Neural progenitor cell (in vitro differentiated cells): Measurements from ENCODE around the gene C21orf91. TPM values are rescaled to one million over a fixed set of nuclear protein-coding genes. Genes with fewer than 3 reads are reported as not detected.

ENCODE experiments used
- DNase-seq: peaks from one replicate; pipeline ENCODE4 v3.0.0-alpha.2; 2016; ENCODE audit warnings: low spot score
- H2AFZ ChIP-seq: fragments of 200-600 bp; sonication (generic); replicated peaks from 2 replicates; pipeline ENCODE4 v1.6.1; 2016; ENCODE audit warnings: antibody characterized with exemption
- H3F3A ChIP-seq: fragments of 200-600 bp; sonication (generic); 2 replicates; pipeline ENCODE4 v1.6.1; 2016; ENCODE audit warnings: antibody characterized with exemption, low read depth
- H3K27ac ChIP-seq: fragments of 200-600 bp; sonication (generic); 2 replicates; pipeline ENCODE4 v1.5.1; 2016; ENCODE audit warnings: mild to moderate bottlenecking
- H3K27me3 ChIP-seq: fragments of 200-600 bp; sonication (generic); 2 replicates; pipeline ENCODE4 v1.6.1; 2016; ENCODE audit warnings: mild to moderate bottlenecking, moderate library complexity
- H3K36me3 ChIP-seq: fragments of 200-600 bp; sonication (generic); 2 replicates; pipeline ENCODE4 v1.5.1; 2016
- H3K4me1 ChIP-seq: fragments of 200-600 bp; sonication (generic); 2 replicates; pipeline ENCODE4 v1.6.1; 2016; ENCODE audit warnings: mixed run types
- H3K4me2 ChIP-seq: fragments of 200-600 bp; sonication (generic); 2 replicates; pipeline ENCODE4 v1.6.1; 2016
- H3K4me3 ChIP-seq: fragments of 200-600 bp; sonication (generic); 2 replicates; pipeline ENCODE4 v1.5.1; 2016
- H3K79me2 ChIP-seq: fragments of 200-600 bp; sonication (generic); 2 replicates; pipeline ENCODE4 v1.6.1; 2016; ENCODE audit warnings: low read depth
- H3K9ac ChIP-seq: fragments of 200-600 bp; sonication (generic); 2 replicates; pipeline ENCODE4 v1.6.1; 2016
- H3K9me3 ChIP-seq: fragments of 200-600 bp; sonication (generic); 2 replicates; pipeline ENCODE4 v1.5.1; 2016; ENCODE audit warnings: low read depth
- H4K20me1 ChIP-seq: fragments of 200-600 bp; sonication (generic); 2 replicates; pipeline ENCODE4 v1.6.1; 2016; ENCODE audit warnings: low read depth
- H3K27ac Mint-ChIP-seq: 3 replicates; pipeline ENCODE4 v1.8.0; 2021; ENCODE audit warnings: mixed read lengths
- H3K27me3 Mint-ChIP-seq: 2 replicates; pipeline ENCODE4 v1.8.0; 2022; ENCODE audit warnings: low read depth, mild to moderate bottlenecking, inconsistent platforms, moderate library complexity, mixed read lengths; ENCODE audit not compliant: insufficient read depth
- H3K36me3 Mint-ChIP-seq: 3 replicates; pipeline ENCODE4 v1.8.0; 2021; ENCODE audit warnings: mixed read lengths
- H3K4me1 Mint-ChIP-seq: 3 replicates; pipeline ENCODE4 v1.8.0; 2021; ENCODE audit warnings: mixed read lengths
- H3K4me3 Mint-ChIP-seq: 3 replicates; pipeline ENCODE4 v1.8.0; 2021; ENCODE audit warnings: mild to moderate bottlenecking, moderate library complexity, mixed read lengths
- H3K9me3 Mint-ChIP-seq: 3 replicates; pipeline ENCODE4 v1.8.0; 2020; ENCODE audit warnings: mixed read lengths
- EZH2 ChIP-seq: fragments of 200-600 bp; sonication (generic); IDR thresholded peaks from 2 replicates; pipeline ENCODE4 v1.6.1; 2017; ENCODE audit warnings: antibody characterized with exemption, mild to moderate bottlenecking, moderate library complexity
- EZH2phosphoT487 ChIP-seq: fragments of 200-600 bp; sonication (generic); IDR thresholded peaks from 2 replicates; pipeline ENCODE4 v1.6.1; 2017; ENCODE audit warnings: antibody characterized with exemption
- total RNA-seq: library from RNA; depleted of rRNA; stranded (reverse); fragments of >200 nt; gene quantifications from 2 replicates; pipeline ENCODE4 v1.2.3, GENCODE V29; 2015; ENCODE audit warnings: low replicate concordance
- TF ChIP-seq, protein P1 (sequence below): fragments of 200-600 bp; sonication (generic); IDR thresholded peaks from 2 replicates; pipeline ENCODE4 v1.5.1; 2017; ENCODE audit warnings: antibody characterized with exemption, mild to moderate bottlenecking

Gene C21orf91
- 34.3 and 59.9 TPM in 2 replicates for total RNA-seq

DNA sequence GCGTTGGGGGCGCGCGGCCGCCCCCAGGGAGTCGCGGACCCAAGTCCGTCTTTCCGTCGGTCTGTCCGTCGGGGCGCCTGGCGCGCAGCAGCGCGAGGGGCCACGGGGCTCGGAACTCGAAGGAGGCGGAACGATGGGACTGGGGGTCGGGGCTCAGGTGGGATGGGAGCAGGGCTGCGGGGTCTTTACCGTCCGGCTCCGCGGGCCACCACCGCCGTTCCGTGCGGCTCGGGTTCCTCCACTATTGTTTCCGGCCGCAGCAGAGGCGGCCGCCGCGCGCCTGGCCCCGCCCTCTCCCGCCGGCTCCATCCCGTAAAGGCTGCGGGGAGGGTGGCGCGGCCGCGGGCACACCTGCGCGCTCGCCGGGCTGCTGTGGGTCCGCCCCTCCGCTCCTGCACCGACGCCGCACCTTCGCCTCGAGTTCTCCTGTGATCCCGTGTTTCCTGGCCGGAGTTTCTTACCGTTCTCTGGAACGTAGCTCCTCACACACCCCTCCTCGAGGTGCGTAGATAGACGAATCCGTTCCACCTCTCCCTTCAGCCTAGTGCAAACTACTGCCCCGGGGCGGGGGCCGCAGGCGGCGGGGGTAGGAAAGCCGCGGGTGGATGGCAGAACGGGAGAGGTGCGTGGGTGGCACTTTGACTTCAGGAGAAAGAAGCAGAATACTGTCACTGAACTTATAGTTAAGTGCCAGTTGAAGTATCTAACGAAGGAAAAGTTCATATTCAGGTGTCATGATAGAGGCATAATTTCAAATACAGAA lies at the start of gene C21orf91:
C21orf91 (minus strand) TSS at position 243 of the 763 bp plus-strand sequence. CDS start 1,038 bp downstream, outside the sequence.
- no peaks in the 10 kb centered on the region for H3K27me3 ChIP-seq
- peaks cover 48% of the 10 kb centered on the region for H3K79me2 ChIP-seq
- peak within 1 kb of the TSS; percentile 79 for H3K4me2 ChIP-seq
- Mint-ChIP-seq H3K4me1 (peaks cover 16% of the 10 kb centered on the region), H3K4me3 (peak within 1 kb of the TSS; percentile 98), H3K27me3 (peaks cover 2% of the 10 kb centered on the region), H3K9me3 (no peaks in the 10 kb centered on the region), H3K27ac (peak within 1 kb of the TSS; percentile 100), H3K36me3 (peaks cover 13% of the 10 kb centered on the region)
- no peaks in the 10 kb centered on the region for H3K9me3 ChIP-seq
- H3K4me1 ChIP-seq = peaks cover 21% of the 10 kb centered on the region
- peak within 1 kb of the TSS; percentile 100 for H3K9ac ChIP-seq
- peaks cover 10% of the 10 kb centered on the region for H3F3A ChIP-seq
- H3K36me3 ChIP-seq = peaks cover 21% of the 10 kb centered on the region
- peak within 1 kb of the TSS; percentile 91 for H3K4me3 ChIP-seq
- TF ChIP-seq EZH2 = peak; percentile 25
- no peak for TF ChIP-seq EZH2phosphoT487
- TF ChIP-seq, protein P1, sequence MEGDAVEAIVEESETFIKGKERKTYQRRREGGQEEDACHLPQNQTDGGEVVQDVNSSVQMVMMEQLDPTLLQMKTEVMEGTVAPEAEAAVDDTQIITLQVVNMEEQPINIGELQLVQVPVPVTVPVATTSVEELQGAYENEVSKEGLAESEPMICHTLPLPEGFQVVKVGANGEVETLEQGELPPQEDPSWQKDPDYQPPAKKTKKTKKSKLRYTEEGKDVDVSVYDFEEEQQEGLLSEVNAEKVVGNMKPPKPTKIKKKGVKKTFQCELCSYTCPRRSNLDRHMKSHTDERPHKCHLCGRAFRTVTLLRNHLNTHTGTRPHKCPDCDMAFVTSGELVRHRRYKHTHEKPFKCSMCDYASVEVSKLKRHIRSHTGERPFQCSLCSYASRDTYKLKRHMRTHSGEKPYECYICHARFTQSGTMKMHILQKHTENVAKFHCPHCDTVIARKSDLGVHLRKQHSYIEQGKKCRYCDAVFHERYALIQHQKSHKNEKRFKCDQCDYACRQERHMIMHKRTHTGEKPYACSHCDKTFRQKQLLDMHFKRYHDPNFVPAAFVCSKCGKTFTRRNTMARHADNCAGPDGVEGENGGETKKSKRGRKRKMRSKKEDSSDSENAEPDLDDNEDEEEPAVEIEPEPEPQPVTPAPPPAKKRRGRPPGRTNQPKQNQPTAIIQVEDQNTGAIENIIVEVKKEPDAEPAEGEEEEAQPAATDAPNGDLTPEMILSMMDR = no peak
- H4K20me1 ChIP-seq = peaks cover 10% of the 10 kb centered on the region
- H2AFZ ChIP-seq = peak within 1 kb of the TSS; percentile 100
- peak within 1 kb of the TSS; percentile 100 for H3K27ac ChIP-seq
- DNase-seq = peak; percentile 92

GRCh38 chr21:17866590-17866989 lies 47.4 kb upstream of the C21orf91 start:
- no peaks in the 10 kb centered on the region for H3K27me3 ChIP-seq
- H2AFZ ChIP-seq = no peak overlapping the region
- H3K27ac ChIP-seq = no peak overlapping the region

GRCh38 chr21:17859661-17860060 lies 40.5 kb upstream of the C21orf91 start:
- Mint-ChIP-seq H3K27me3 (no peaks in the 10 kb centered on the region), H3K9me3 (no peaks in the 10 kb centered on the region)

More at GRCh38 chr21:17866590-17866989, 47.4 kb upstream of the C21orf91 start:
- no peaks in the 10 kb centered on the region for H3K79me2 ChIP-seq
- Mint-ChIP-seq H3K27me3 (no peaks in the 10 kb centered on the region), H3K4me1 (peaks cover 2% of the 10 kb centered on the region), H3K4me3 (no peak overlapping the region), H3K36me3 (no peaks in the 10 kb centered on the region), H3K27ac (no peak overlapping the region), H3K9me3 (peaks cover 15% of the 10 kb centered on the region)
- peaks cover 7% of the 10 kb centered on the region for H3K4me1 ChIP-seq
- H3F3A ChIP-seq = no peaks in the 10 kb centered on the region
- no peak for DNase-seq
- no peaks in the 10 kb centered on the region for H4K20me1 ChIP-seq
- no peak overlapping the region for H3K4me3 ChIP-seq
- H3K9me3 ChIP-seq = no peaks in the 10 kb centered on the region
- H3K36me3 ChIP-seq = no peaks in the 10 kb centered on the region
- H3K4me2 ChIP-seq = no peak overlapping the region
- TF ChIP-seq EZH2phosphoT487 (no peak), EZH2 (no peak)
- TF ChIP-seq, protein P1 = no peak
- H3K9ac ChIP-seq = no peak overlapping the region

More at GRCh38 chr21:17859661-17860060, 40.5 kb upstream of the C21orf91 start:
- Histone ChIP-seq H3K27ac (peak overlapping the region; percentile 53), H3K9ac (no peak overlapping the region), H3K4me1 (peaks cover 20% of the 10 kb centered on the region), H3K4me2 (peak overlapping the region; percentile 52), H3K9me3 (no peaks in the 10 kb centered on the region), H3F3A (peaks cover 7% of the 10 kb centered on the region), H3K79me2 (no peaks in the 10 kb centered on the region), H3K4me3 (no peak overlapping the region), H3K36me3 (no peaks in the 10 kb centered on the region), H3K27me3 (no peaks in the 10 kb centered on the region), H4K20me1 (no peaks in the 10 kb centered on the region), H2AFZ (peak overlapping the region; percentile 42)
- Mint-ChIP-seq H3K4me3 (no peak overlapping the region), H3K27ac (no peak overlapping the region), H3K4me1 (peaks cover 4% of the 10 kb centered on the region), H3K36me3 (no peaks in the 10 kb centered on the region)
- TF ChIP-seq, protein P1 = no peak
- TF ChIP-seq EZH2 (no peak), EZH2phosphoT487 (no peak)
- DNase-seq = peak; percentile 47
